ENCODE measurements around the gene SUPT5H. TPM values are rescaled to one million over a fixed set of nuclear protein-coding genes. Genes with fewer than 3 reads are reported as not detected.

The SUPT5H gene
- total and polyA plus RNA-seq, 2 of the 13 experiments (the other 11 are each of a cell fraction or from before 2014, with no cell fraction given): 48.2 to 51.7 TPM

DNA sequence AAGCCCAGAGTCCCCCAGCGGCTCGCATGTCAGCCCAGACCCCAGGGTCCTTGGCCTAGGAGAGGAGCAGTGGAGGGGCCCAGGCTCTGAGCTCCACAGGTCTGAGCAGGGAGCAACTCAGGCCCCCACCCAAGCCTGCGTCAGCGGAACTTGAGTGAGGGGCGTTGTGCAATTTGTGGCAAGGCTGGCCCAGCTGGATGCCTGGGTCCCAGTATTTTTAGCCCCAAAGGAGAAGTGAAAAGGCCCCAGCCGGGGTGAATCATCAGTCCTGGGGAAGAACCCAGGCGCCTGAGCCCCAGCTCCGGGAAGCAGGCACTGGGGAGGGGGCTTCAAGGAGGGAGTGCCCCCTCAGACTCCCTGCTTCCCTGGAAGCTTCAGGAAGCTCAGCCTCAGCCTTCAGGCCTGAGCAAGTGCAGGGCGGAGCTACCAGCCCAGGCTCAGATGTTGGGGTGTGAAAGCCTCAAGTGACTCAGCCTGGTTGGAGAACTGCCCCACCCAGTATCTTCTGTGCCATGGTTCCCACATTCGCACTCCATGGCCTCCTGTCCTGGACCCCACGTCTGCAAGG lies 47.0 kb upstream of the SUPT5H start (continued):
- TF ChIP-seq CREB1 (IDR thresholded peaks at IDR 0.05) (no peak), CREB1 (CRISPR knock-in tag; IDR thresholded peaks at IDR 0.05) (peak; percentile 71; the same call in 1 of the 2 replicates), ZFY (CRISPR knock-in tag; IDR thresholded peaks at IDR 0.05) (peak; percentile 12; the same call in 1 of the 2 replicates), ZNF546 (CRISPR knock-in tag; conservative IDR thresholded peaks at IDR 0.05) (no peak), PBX2 (CRISPR knock-in tag; IDR thresholded peaks at IDR 0.05) (no peak), ZNF501 (CRISPR knock-in tag; IDR thresholded peaks at IDR 0.05) (peak; percentile 76), SRY (CRISPR knock-in tag; IDR thresholded peaks at IDR 0.05) (peak; percentile 20; the same call in 1 of the 2 replicates), GPBP1L1 (CRISPR knock-in tag; IDR thresholded peaks at IDR 0.05) (no peak), AGO1 (IDR thresholded peaks at IDR 0.05; ENCODE audit: low read depth, low read length, poor library complexity, severe bottlenecking) (peak; percentile 42), ASH2L (IDR thresholded peaks at IDR 0.05; ENCODE audit: insufficient read length, low read depth, low read length) (no peak), IRF2 (CRISPR knock-in tag; IDR thresholded peaks at IDR 0.05) (no peak), ZFYVE20 (CRISPR knock-in tag; IDR thresholded peaks at IDR 0.05; ENCODE audit: borderline replicate concordance, low read depth) (no peak), EP300 (IDR thresholded peaks at IDR 0.05; ENCODE audit: low read depth in 2 of 2, low read length in 2 of 2) (no peak), EP300 (CRISPR knock-in tag; IDR thresholded peaks at IDR 0.05; ENCODE audit: borderline replicate concordance) (no peak), ETV5 (CRISPR knock-in tag; IDR thresholded peaks at IDR 0.05; ENCODE audit: borderline replicate concordance) (0 out of 2 replicates have a peak, but pooled peaks have one; percentile 5), HNRNPLL (IDR thresholded peaks at IDR 0.05; ENCODE audit: low read depth, low read length, poor library complexity, severe bottlenecking) (peak; percentile 44), KLF11 (CRISPR knock-in tag; IDR thresholded peaks at IDR 0.05) (0 out of 2 replicates have a peak, but pooled peaks have one; percentile 33), RBFOX2 (IDR thresholded peaks at IDR 0.05; ENCODE audit: low read depth, low read length) (0 out of 2 replicates have a peak, but pooled peaks have one; percentile 12), JUND (CRISPR knock-in tag; IDR thresholded peaks at IDR 0.05) (no peak), SAP130 (CRISPR knock-in tag; IDR thresholded peaks at IDR 0.05; ENCODE audit: low read depth) (peak; percentile 9; the same call in 1 of the 2 replicates), FOXP4 (CRISPR knock-in tag; IDR thresholded peaks at IDR 0.05) (0 out of 2 replicates have a peak, but pooled peaks have one; percentile 1), YY1 (IDR thresholded peaks at IDR 0.05; ENCODE audit: insufficient read depth, insufficient replicate concordance, low read depth, low read length) (no peak), ZNF761 (CRISPR knock-in tag; conservative IDR thresholded peaks at IDR 0.05) (peak; percentile 72; the same call in 1 of the 2 replicates)
- TF ChIP-seq, protein P1, sequence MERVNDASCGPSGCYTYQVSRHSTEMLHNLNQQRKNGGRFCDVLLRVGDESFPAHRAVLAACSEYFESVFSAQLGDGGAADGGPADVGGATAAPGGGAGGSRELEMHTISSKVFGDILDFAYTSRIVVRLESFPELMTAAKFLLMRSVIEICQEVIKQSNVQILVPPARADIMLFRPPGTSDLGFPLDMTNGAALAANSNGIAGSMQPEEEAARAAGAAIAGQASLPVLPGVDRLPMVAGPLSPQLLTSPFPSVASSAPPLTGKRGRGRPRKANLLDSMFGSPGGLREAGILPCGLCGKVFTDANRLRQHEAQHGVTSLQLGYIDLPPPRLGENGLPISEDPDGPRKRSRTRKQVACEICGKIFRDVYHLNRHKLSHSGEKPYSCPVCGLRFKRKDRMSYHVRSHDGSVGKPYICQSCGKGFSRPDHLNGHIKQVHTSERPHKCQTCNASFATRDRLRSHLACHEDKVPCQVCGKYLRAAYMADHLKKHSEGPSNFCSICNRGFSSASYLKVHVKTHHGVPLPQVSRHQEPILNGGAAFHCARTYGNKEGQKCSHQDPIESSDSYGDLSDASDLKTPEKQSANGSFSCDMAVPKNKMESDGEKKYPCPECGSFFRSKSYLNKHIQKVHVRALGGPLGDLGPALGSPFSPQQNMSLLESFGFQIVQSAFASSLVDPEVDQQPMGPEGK (CRISPR knock-in tag; IDR thresholded peaks at IDR 0.05): peak; percentile 59
